SU-DHL-6 (cell line): Measurements from ENCODE around the gene WDR17.

ENCODE experiments used
- CTCF ChIP-seq: fragments of 200-600 bp; sonication (generic); IDR thresholded peaks from one replicate; pipeline ENCODE4 v1.5.1; 2017; ENCODE audit warnings: antibody characterized with exemption, mild to moderate bottlenecking, low read length, moderate library complexity; ENCODE audit not compliant: insufficient read depth, poor library complexity, severe bottlenecking
- EZH2phosphoT487 ChIP-seq: fragments of 200-600 bp; sonication (generic), shearing (Covaris generic); conservative IDR thresholded peaks from 2 replicates; pipeline ENCODE4 v1.6.1; 2018; ENCODE audit warnings: mild to moderate bottlenecking, antibody characterized with exemption, low read length, moderate library complexity, mixed read lengths

DNA sequence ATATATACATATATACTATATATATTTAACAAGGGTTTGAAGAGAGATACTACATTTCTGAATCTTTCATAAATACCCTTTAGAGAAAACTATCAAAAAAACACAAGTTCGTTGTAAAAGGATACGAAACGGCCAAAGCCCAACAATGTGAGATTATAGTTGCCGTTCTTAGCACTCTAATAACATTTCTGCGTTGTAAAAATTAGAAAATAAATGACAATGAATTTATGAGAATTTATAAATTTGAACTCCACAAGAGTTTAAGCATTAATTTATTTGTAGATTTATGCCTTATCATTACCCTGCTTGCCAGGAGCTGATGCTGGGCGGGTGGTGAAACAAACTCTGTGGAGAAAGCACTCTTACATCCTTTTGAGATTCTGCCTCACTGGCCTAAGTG, 1.1 kb downstream of the WDR17 start:
- no peak for TF ChIP-seq CTCF
- TF ChIP-seq EZH2phosphoT487: no peak
